Measurements from ENCODE around the gene FBXO38.

- no peak for TF ChIP-seq EZH2 (IDR thresholded peaks at IDR 0.05)
- TF ChIP-seq, protein P1, sequence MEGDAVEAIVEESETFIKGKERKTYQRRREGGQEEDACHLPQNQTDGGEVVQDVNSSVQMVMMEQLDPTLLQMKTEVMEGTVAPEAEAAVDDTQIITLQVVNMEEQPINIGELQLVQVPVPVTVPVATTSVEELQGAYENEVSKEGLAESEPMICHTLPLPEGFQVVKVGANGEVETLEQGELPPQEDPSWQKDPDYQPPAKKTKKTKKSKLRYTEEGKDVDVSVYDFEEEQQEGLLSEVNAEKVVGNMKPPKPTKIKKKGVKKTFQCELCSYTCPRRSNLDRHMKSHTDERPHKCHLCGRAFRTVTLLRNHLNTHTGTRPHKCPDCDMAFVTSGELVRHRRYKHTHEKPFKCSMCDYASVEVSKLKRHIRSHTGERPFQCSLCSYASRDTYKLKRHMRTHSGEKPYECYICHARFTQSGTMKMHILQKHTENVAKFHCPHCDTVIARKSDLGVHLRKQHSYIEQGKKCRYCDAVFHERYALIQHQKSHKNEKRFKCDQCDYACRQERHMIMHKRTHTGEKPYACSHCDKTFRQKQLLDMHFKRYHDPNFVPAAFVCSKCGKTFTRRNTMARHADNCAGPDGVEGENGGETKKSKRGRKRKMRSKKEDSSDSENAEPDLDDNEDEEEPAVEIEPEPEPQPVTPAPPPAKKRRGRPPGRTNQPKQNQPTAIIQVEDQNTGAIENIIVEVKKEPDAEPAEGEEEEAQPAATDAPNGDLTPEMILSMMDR (IDR thresholded peaks at IDR 0.05), result no peak
Observed at GRCh38 chr5:148474025-148474511, 90.3 kb downstream of the FBXO38 start.
